Measurements from ENCODE around the gene NR2C2AP. TPM values are rescaled to one million over a fixed set of nuclear protein-coding genes. Genes with fewer than 3 reads are reported as not detected.

Gene NR2C2AP
- total RNA-seq, 1 donor from 2014 or later = 10.6 TPM

DNA sequence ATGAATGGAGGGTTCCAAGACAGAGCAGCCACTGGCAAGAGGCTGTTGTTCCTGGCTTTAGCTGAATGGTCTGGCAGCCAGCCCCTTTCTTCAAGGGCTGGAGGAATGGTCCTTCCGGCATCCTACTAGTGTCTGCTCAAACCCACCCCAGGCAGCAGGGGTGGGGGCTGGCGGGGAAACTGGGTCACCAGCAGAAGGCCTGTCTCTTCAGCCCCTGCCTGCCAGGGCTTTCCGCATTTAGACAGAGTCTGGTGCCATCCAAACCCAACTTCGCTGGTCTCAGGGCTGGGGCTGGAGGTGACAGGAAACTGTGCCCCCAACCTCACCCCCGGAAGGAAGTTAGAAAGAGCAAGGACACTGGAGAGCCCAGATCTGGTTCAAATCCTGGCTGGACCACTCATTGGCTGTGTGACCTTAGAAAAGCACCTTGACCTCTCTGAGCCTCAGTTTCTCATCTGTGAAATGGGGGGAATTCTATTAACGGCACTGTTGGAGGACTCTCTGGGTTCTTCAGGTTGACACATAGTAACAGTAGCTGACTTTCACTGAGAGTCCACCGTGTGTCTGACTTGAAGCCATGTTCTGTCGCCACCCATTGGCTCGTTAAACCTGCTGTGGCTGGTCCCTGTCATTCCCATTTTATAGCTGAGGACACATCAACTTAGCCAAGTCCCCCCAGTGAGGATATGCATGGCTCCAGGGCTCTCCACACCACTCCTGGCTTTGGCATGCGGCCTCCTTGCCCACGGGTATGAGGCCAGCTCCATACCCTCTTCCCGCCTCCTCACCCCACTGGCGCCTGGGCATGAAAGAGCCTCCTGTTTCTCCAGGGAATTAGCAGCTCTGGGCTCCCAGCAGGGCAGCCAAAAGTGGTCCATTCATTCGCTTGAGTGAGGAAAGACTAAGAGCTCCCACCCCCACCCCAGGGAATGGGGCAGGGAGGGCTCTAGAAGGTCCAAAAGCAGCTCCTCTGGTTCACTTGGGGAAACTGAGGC is 2.5 kb upstream of the NR2C2AP start:
- TF ChIP-seq, protein P1, sequence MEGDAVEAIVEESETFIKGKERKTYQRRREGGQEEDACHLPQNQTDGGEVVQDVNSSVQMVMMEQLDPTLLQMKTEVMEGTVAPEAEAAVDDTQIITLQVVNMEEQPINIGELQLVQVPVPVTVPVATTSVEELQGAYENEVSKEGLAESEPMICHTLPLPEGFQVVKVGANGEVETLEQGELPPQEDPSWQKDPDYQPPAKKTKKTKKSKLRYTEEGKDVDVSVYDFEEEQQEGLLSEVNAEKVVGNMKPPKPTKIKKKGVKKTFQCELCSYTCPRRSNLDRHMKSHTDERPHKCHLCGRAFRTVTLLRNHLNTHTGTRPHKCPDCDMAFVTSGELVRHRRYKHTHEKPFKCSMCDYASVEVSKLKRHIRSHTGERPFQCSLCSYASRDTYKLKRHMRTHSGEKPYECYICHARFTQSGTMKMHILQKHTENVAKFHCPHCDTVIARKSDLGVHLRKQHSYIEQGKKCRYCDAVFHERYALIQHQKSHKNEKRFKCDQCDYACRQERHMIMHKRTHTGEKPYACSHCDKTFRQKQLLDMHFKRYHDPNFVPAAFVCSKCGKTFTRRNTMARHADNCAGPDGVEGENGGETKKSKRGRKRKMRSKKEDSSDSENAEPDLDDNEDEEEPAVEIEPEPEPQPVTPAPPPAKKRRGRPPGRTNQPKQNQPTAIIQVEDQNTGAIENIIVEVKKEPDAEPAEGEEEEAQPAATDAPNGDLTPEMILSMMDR (IDR thresholded peaks at IDR 0.05; ENCODE audit: unreplicated experiment) = no peak
- Mint-ChIP-seq H3K27ac (no peak overlapping the region), H3K9me3 (ENCODE audit: low read depth) (no peaks in the 10 kb centered on the region), H3K4me3 (ENCODE audit: low read depth) (no peak overlapping the region), H3K36me3 (ENCODE audit: insufficient read depth) (no peaks in the 10 kb centered on the region), H3K27me3 (peaks cover 46% of the 10 kb centered on the region), H3K4me1 (ENCODE audit: low read depth) (peaks cover 6% of the 10 kb centered on the region)
- DNase-seq (ENCODE audit: low spot score, unreplicated experiment) = no peak

DNA sequence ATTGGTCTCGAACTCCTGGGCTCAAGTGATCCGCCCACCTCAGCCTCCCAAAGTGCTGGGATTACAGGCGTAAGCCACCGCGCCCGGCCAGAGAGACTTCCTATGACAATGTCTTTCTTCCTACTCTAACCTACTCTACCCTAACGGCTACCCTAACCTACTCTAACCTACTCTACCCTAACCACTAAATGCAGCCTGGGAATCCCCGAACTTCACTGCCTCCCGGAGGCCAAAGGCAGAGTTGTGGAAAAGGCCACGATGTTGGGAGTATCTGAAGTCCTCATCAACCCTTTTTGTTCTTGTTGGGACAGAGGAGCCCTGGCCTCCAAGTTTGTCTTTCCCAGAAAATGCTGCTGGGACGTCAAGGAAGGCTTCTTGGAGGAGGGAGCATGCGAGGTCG is 967 bp upstream of the NR2C2AP start:
- TF ChIP-seq, protein P1 (IDR thresholded peaks at IDR 0.05; ENCODE audit: unreplicated experiment) = no peak
- Mint-ChIP-seq H3K27ac (peak overlapping the region; percentile 80), H3K36me3 (ENCODE audit: insufficient read depth) (peaks cover 2% of the 10 kb centered on the region), H3K27me3 (peaks cover 33% of the 10 kb centered on the region), H3K4me3 (ENCODE audit: low read depth) (peak overlapping the region; percentile 83), H3K9me3 (ENCODE audit: low read depth) (no peaks in the 10 kb centered on the region), H3K4me1 (ENCODE audit: low read depth) (peaks cover 6% of the 10 kb centered on the region)
- no peak for DNase-seq (ENCODE audit: low spot score, unreplicated experiment)

DNA sequence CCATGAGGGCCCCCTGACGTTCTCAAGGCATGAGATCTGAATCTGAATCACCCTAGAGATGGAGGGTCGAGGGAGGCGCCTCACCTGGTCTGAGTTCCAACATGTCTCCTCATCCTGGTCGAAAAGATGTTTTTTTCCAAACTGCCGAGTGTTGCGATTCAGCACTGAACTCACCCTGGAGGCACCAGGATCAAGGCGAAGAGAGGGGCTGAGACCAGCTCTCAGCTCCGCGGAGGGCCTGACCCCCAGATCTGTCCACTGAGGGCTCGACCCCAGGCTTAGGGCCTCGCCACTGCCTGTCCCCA is 555 bp downstream of the NR2C2AP start:
- H3K4me3 Mint-ChIP-seq (ENCODE audit: low read depth) = peak overlapping the region; percentile 83
- H3K36me3 Mint-ChIP-seq (ENCODE audit: insufficient read depth) = peaks cover 5% of the 10 kb centered on the region
- DNase-seq (ENCODE audit: low spot score, unreplicated experiment) = no peak
- H3K4me1 Mint-ChIP-seq (ENCODE audit: low read depth) = peaks cover 6% of the 10 kb centered on the region
- no peak overlapping the region for H3K27ac Mint-ChIP-seq
- TF ChIP-seq, protein P1 (IDR thresholded peaks at IDR 0.05; ENCODE audit: unreplicated experiment) = no peak
- peaks cover 29% of the 10 kb centered on the region for H3K27me3 Mint-ChIP-seq
- H3K9me3 Mint-ChIP-seq (ENCODE audit: low read depth) = no peaks in the 10 kb centered on the region

DNA sequence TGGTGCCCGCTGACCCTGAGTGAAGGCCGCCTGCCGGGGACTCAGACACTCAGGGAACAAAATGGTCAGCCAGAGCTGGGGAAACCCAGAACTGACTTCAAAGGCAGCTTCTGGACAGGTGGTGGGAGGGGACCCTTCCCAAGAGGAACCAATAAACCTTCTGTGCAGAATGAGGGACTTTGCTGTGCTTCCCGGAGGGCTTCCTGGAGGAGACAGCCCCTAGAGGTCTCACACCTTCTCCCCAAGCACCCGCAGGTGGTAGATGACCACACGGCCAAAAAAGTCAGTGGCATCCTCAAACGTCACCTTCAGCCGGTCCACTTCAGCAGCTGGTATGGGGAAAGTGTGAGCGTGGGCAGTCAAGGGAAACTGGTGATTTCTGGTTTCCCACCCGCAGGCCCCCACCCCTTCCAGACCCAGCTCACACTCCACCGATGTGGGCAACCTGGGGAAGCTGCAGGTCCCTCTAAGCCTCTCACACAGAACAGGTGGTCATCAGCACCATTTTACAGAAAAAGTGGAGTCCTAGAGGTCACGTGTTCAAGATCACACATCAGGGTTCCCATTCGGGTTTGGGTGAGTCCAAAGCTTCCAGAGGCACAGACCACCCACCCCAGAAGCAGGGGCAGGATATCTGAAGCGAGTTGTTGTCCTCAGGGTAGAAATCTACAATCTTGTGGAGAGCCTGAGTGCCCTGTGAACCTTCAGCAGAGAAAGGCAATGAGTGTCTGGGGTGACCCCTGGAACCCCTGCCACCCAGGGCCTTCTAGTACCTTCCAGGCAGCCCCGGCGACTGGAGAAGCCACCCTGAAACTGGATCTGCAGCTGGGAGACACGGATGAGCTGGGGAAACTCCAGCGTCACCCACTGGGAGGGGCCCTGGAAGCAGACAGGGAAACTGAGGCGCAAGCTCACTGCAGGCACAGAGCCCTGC is 1.2 kb downstream of the NR2C2AP start:
- Mint-ChIP-seq H3K36me3 (ENCODE audit: insufficient read depth) (peaks cover 5% of the 10 kb centered on the region), H3K4me3 (ENCODE audit: low read depth) (peak overlapping the region; percentile 83), H3K4me1 (ENCODE audit: low read depth) (peaks cover 6% of the 10 kb centered on the region), H3K27me3 (peaks cover 22% of the 10 kb centered on the region), H3K27ac (no peak overlapping the region), H3K9me3 (ENCODE audit: low read depth) (no peaks in the 10 kb centered on the region)
- TF ChIP-seq, protein P1 (IDR thresholded peaks at IDR 0.05; ENCODE audit: unreplicated experiment) = no peak
- no peak for DNase-seq (ENCODE audit: low spot score, unreplicated experiment)

DNA sequence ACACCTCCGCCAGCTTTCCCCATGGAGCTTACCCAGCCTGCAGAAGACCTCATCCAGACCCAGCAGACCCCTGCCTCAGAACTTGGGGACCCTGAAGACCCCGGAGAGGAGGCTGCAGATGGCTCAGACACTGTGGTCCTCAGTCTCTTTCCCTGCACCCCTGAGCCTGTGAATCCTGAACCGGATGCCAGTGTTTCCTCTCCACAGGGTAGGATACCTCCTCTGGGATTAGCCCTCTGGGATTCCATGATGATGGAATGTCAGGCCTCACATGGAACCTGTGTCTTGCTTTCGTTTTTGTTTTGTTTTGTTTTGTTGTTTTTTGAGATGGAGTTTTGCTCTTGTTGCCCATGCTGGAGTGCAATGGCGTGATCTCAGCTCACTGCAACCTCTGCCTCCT is 9.3 kb downstream of the NR2C2AP start:
- Mint-ChIP-seq H3K4me3 (ENCODE audit: low read depth) (peak overlapping the region; percentile 98), H3K4me1 (ENCODE audit: low read depth) (peaks cover 14% of the 10 kb centered on the region), H3K27ac (no peak overlapping the region), H3K27me3 (no peaks in the 10 kb centered on the region), H3K36me3 (ENCODE audit: insufficient read depth) (peaks cover 9% of the 10 kb centered on the region), H3K9me3 (ENCODE audit: low read depth) (no peaks in the 10 kb centered on the region)
- DNase-seq (ENCODE audit: low spot score, unreplicated experiment) = no peak
- TF ChIP-seq, protein P1 (IDR thresholded peaks at IDR 0.05; ENCODE audit: unreplicated experiment) = no peak

Data from progenitor cell of endocrine pancreas (in vitro differentiated cells).